Liver (tissue), 9 donors: ENCODE data around the gene WDR46. TPM values are rescaled to one million over a fixed set of nuclear protein-coding genes. Genes with fewer than 3 reads are reported as not detected.

Experiments used
- DNase-seq: peaks from one replicate; pipeline ENCODE4 v3.0.0-alpha.2; 2017; ENCODE audit warnings: low spot score
- H3K27ac ChIP-seq, 2 donors: one replicate each; pipeline ENCODE4 v1.7.0; 2013; ENCODE audit warnings: inconsistent platforms in 2 of 2, low read length in 2 of 2, control low read depth in 1 of 2, low read depth in 1 of 2, mild to moderate bottlenecking in 1 of 2
- H3K27me3 ChIP-seq, 4 donors: one replicate each; pipeline versions ENCODE4 v1.6.1 to v1.7.0; 2013; ENCODE audit warnings: low read length in 3 of 4, inconsistent platforms in 1 of 4, mild to moderate bottlenecking in 1 of 4, moderate library complexity in 1 of 4; ENCODE audit not compliant: control insufficient read depth in 4 of 4, insufficient read depth in 4 of 4
- H3K36me3 ChIP-seq, 4 donors: one replicate each; pipeline versions ENCODE4 v1.6.1 to v1.7.0; 2013; ENCODE audit warnings: low read length in 3 of 4, mild to moderate bottlenecking in 3 of 4, low read depth in 1 of 4, moderate library complexity in 1 of 4; ENCODE audit not compliant: control insufficient read depth in 4 of 4, insufficient read depth in 3 of 4
- H3K4me1 ChIP-seq, 4 donors: one replicate each; pipeline versions ENCODE4 v1.6.1 to v1.7.0; 2013; ENCODE audit warnings: low read length in 3 of 4, mild to moderate bottlenecking in 3 of 4, moderate library complexity in 1 of 4; ENCODE audit not compliant: control insufficient read depth in 4 of 4, insufficient read depth in 4 of 4
- H3K4me3 ChIP-seq, 3 donors: one replicate each; pipeline versions ENCODE4 v1.6.1 to v1.7.0; 2013; ENCODE audit warnings: low read length in 3 of 3, control low read depth in 1 of 3, low read depth in 1 of 3, mild to moderate bottlenecking in 1 of 3
- H3K9ac ChIP-seq, 2 donors: one replicate each; pipeline ENCODE4 v1.7.0; 2013; ENCODE audit warnings: low read length in 2 of 2, mild to moderate bottlenecking in 2 of 2, moderate library complexity in 2 of 2, control low read depth in 1 of 2, low read depth in 1 of 2
- H3K9me3 ChIP-seq, 4 donors: one replicate each; pipeline versions ENCODE4 v1.6.1 to v1.7.0; 2013; ENCODE audit warnings: low read length in 3 of 4; ENCODE audit not compliant: control insufficient read depth in 4 of 4
- CTCF ChIP-seq: fragments of 150-350 bp; IDR thresholded peaks from 2 replicates; pipeline ENCODE4 v1.5.1; 2017; ENCODE audit warnings: improper control_type of control experiment, low read depth, low read length; ENCODE audit not compliant: missing input control
- EGR1 ChIP-seq, 2 donors: IDR thresholded peaks; 2 replicates each; pipeline ENCODE4 v1.6.1; 2016 to 2018; ENCODE audit warnings: antibody characterized with exemption in 2 of 2, low read depth in 2 of 2
- FOXA1 ChIP-seq: IDR thresholded peaks from 2 replicates; pipeline ENCODE4 v1.6.1; 2016; ENCODE audit warnings: antibody characterized with exemption
- FOXA2 ChIP-seq: IDR thresholded peaks from 2 replicates; pipeline ENCODE4 v1.6.1; 2016; ENCODE audit warnings: antibody characterized with exemption
- GABPA ChIP-seq, 2 donors: IDR thresholded peaks in 1 of 2; conservative IDR thresholded peaks in 1 of 2; 2 replicates each; pipeline ENCODE4 v1.6.1; 2016; ENCODE audit warnings: antibody characterized with exemption in 2 of 2, mild to moderate bottlenecking in 1 of 2, moderate library complexity in 1 of 2
- HNF4A ChIP-seq, 2 donors: conservative IDR thresholded peaks; 2 replicates each; pipeline ENCODE4 v1.6.1; 2016; ENCODE audit warnings: antibody characterized with exemption in 2 of 2, mild to moderate bottlenecking in 2 of 2
- HNF4G ChIP-seq: IDR thresholded peaks from 2 replicates; pipeline ENCODE4 v1.6.1; 2016; ENCODE audit warnings: antibody characterized with exemption
- JUND ChIP-seq, 2 donors: IDR thresholded peaks; 2 replicates each; pipeline ENCODE4 v1.6.1; 2016; ENCODE audit warnings: antibody characterized with exemption in 2 of 2
- NR2F2 ChIP-seq: IDR thresholded peaks from 2 replicates; pipeline ENCODE4 v1.6.1; 2016; ENCODE audit warnings: antibody characterized with exemption
- RAD21 ChIP-seq, 2 donors: IDR thresholded peaks; 2 replicates each; pipeline ENCODE4 v1.6.1; 2016; ENCODE audit warnings: antibody characterized with exemption in 2 of 2, mild to moderate bottlenecking in 2 of 2
- SP1 ChIP-seq: IDR thresholded peaks from 2 replicates; pipeline ENCODE4 v1.6.1; 2018; ENCODE audit warnings: antibody characterized with exemption, mild to moderate bottlenecking
- TAF1 ChIP-seq: conservative IDR thresholded peaks from 2 replicates; pipeline ENCODE4 v1.6.1; 2016; ENCODE audit warnings: antibody characterized with exemption, mild to moderate bottlenecking
- YY1 ChIP-seq: IDR thresholded peaks from 2 replicates; pipeline ENCODE4 v1.6.1; 2016; ENCODE audit warnings: antibody characterized with exemption, mild to moderate bottlenecking
- WGBS: extraction: QIAGEN DNeasy Blood & Tissue Kit; methylation state at CpG from one replicate; pipeline ENCODE4 v1.1.7; 2013; 5-methylcytosine and 5-hydroxymethylcytosine counted together
- polyA plus RNA-seq, 2 donors: library from polyadenylated mRNA; stranded (reverse) in 1 of 2; unstranded in 1 of 2; fragments of 200-250 nt in 1 of 2; fragments of >200 nt in 1 of 2; fragmentation: Nextera tagmentation in 1 of 2; extraction: Ambion mirVana in 1 of 2; gene quantifications; one replicate each; pipeline versions ENCODE4 v1.2.1 to v1.2.3, GENCODE V29; 2013 to 2015
- total RNA-seq, 2 donors: library from RNA; depleted of rRNA; stranded (reverse); fragments of >200 nt; gene quantifications; one replicate each; pipeline ENCODE4 v1.2.3, GENCODE V29; 2014
- TF ChIP-seq, protein P1 (sequence below): IDR thresholded peaks from 2 replicates; pipeline ENCODE4 v1.6.1; 2016; ENCODE audit warnings: antibody characterized with exemption, mild to moderate bottlenecking
- TF ChIP-seq, protein P2 (sequence below): IDR thresholded peaks from 2 replicates; pipeline ENCODE4 v1.6.1; 2016; ENCODE audit warnings: antibody characterized with exemption
- donor health status: healthy.
- donor health status: healthy.
- donor health status: healthy.
- donor health status: healthy.
- donor health status: healthy.

The WDR46 gene
- total and polyA plus RNA-seq, 4 donors = 17.9 to 30.2 (median 25.7) TPM

GRCh38 chr6:33279257-33279695 is 9.8 kb downstream of the WDR46 start:
- Histone ChIP-seq H3K4me3 (no peak overlapping the region), H3K9ac (no peak overlapping the region), H3K36me3 (peaks cover 0 to 51% (median 14%) of the 10 kb centered on the region in 4 donors)

DNA sequence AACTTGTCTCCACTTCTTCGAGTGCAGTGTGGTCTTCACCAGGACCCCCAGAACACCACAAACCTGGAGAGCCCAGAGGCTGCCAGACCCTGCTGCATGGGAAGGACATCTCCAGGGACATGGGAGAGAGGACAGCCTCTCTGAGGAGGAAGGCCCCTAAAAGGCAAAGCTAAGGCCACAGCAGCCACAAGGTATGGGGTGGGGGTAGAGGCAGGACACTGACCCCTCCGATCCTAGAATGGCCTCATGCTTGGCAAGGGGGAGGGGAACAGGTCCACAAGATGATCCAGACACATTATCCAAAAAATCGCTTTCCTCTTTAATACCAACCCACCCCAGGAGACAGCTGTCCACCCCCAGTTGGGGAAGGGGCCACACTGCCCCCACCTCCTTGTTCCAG is 10.2 kb downstream of the WDR46 start:
- Histone ChIP-seq H3K36me3 (peaks cover 0 to 52% (median 13%) of the 10 kb centered on the region in 4 donors), H3K4me1 (peaks cover 5 to 33% (median 20%) of the 10 kb centered on the region in 4 donors), H3K4me3 (no peak overlapping the region)

More at GRCh38 chr6:33279257-33279695, 9.8 kb downstream of the WDR46 start:
- DNase-seq = no peak
- H3K27ac ChIP-seq = no peak overlapping the region
- peaks cover 2 to 29% (median 15%) of the 10 kb centered on the region in 4 donors for H3K4me1 ChIP-seq
- 75% methylated on average over 13 of the region's 13 CpGs for WGBS
- no peaks in the 10 kb centered on the region for H3K27me3 ChIP-seq
- no peaks in the 10 kb centered on the region for H3K9me3 ChIP-seq
- no peak for TF ChIP-seq FOXA2
- TF ChIP-seq JUND (IDR thresholded peaks at IDR 0.05) = no peak

More for the DNA sequence above, 10.2 kb downstream of the WDR46 start:
- 96% methylated on average over 3 of the region's 3 CpGs for WGBS
- Histone ChIP-seq H3K27ac (no peak overlapping the region), H3K9ac (no peak overlapping the region), H3K9me3 (no peaks in the 10 kb centered on the region), H3K27me3 (no peaks in the 10 kb centered on the region)
- TF ChIP-seq GABPA (IDR thresholded peaks at IDR 0.05 in 1 of 2, conservative IDR thresholded peaks at IDR 0.05 in 1 of 2) (no peak), YY1 (no peak), HNF4A (conservative IDR thresholded peaks at IDR 0.05) (no peak), HNF4G (no peak), SP1 (no peak), FOXA1 (no peak), EGR1 (IDR thresholded peaks at IDR 0.05; ENCODE audit: low read depth in 2 of 2) (no peak), RAD21 (IDR thresholded peaks at IDR 0.05) (no peak), FOXA2 (no peak), TAF1 (no peak), CTCF (no peak), JUND (IDR thresholded peaks at IDR 0.05) (no peak), NR2F2 (no peak)
- TF ChIP-seq, protein P1, sequence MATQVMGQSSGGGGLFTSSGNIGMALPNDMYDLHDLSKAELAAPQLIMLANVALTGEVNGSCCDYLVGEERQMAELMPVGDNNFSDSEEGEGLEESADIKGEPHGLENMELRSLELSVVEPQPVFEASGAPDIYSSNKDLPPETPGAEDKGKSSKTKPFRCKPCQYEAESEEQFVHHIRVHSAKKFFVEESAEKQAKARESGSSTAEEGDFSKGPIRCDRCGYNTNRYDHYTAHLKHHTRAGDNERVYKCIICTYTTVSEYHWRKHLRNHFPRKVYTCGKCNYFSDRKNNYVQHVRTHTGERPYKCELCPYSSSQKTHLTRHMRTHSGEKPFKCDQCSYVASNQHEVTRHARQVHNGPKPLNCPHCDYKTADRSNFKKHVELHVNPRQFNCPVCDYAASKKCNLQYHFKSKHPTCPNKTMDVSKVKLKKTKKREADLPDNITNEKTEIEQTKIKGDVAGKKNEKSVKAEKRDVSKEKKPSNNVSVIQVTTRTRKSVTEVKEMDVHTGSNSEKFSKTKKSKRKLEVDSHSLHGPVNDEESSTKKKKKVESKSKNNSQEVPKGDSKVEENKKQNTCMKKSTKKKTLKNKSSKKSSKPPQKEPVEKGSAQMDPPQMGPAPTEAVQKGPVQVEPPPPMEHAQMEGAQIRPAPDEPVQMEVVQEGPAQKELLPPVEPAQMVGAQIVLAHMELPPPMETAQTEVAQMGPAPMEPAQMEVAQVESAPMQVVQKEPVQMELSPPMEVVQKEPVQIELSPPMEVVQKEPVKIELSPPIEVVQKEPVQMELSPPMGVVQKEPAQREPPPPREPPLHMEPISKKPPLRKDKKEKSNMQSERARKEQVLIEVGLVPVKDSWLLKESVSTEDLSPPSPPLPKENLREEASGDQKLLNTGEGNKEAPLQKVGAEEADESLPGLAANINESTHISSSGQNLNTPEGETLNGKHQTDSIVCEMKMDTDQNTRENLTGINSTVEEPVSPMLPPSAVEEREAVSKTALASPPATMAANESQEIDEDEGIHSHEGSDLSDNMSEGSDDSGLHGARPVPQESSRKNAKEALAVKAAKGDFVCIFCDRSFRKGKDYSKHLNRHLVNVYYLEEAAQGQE = no peak
- TF ChIP-seq, protein P2, sequence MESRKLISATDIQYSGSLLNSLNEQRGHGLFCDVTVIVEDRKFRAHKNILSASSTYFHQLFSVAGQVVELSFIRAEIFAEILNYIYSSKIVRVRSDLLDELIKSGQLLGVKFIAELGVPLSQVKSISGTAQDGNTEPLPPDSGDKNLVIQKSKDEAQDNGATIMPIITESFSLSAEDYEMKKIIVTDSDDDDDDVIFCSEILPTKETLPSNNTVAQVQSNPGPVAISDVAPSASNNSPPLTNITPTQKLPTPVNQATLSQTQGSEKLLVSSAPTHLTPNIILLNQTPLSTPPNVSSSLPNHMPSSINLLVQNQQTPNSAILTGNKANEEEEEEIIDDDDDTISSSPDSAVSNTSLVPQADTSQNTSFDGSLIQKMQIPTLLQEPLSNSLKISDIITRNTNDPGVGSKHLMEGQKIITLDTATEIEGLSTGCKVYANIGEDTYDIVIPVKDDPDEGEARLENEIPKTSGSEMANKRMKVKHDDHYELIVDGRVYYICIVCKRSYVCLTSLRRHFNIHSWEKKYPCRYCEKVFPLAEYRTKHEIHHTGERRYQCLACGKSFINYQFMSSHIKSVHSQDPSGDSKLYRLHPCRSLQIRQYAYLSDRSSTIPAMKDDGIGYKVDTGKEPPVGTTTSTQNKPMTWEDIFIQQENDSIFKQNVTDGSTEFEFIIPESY = no peak
- DNase-seq = no peak
